BLaER1 treated with 17β-estradiol and CSF1 and Interleukin-3, amounts not matched to agents 10 nM and 100 nM (cell line): ENCODE measurements around the gene CFAP44.

Experiments
- H3K27ac ChIP-seq, 11 experiments: shearing (Covaris generic); formaldehyde crosslinking; 2 replicates each; pipeline ENCODE4 v1.8.1; 2022
- H3K27me3 ChIP-seq, 11 experiments: shearing (Covaris generic); formaldehyde crosslinking; 2 replicates each; pipeline ENCODE4 v1.8.1; 2022
- H3K36me3 ChIP-seq, 11 experiments: shearing (Covaris generic); formaldehyde crosslinking; 2 replicates each; pipeline ENCODE4 v1.8.1; 2022
- H3K4me1 ChIP-seq, 10 experiments: shearing (Covaris generic); formaldehyde crosslinking; 2 replicates each; pipeline ENCODE4 v1.8.1; 2022
- H3K4me2 ChIP-seq, 11 experiments: shearing (Covaris generic); formaldehyde crosslinking; 2 replicates each; pipeline ENCODE4 v1.8.1; 2022
- H3K4me3 ChIP-seq, 10 experiments: shearing (Covaris generic); formaldehyde crosslinking; 2 replicates each; pipeline ENCODE4 v1.8.1; 2022
- H3K9ac ChIP-seq, 11 experiments: shearing (Covaris generic); formaldehyde crosslinking; 2 replicates each; pipeline ENCODE4 v1.8.1; 2022
- H3K9me3 ChIP-seq, 11 experiments: shearing (Covaris generic); formaldehyde crosslinking; replicated peaks in 1 of 11; 2 replicates each; pipeline ENCODE4 v1.8.1; 2022
- H4K20me1 ChIP-seq, 11 experiments: shearing (Covaris generic); formaldehyde crosslinking; 2 replicates each; pipeline ENCODE4 v1.8.1; 2022
- Cebpa-rat ChIP-seq, 11 experiments: shearing (Covaris generic); IDR thresholded peaks; 2 replicates each; pipeline ENCODE4 v1.8.1; 2022

Gene CFAP44

DNA sequence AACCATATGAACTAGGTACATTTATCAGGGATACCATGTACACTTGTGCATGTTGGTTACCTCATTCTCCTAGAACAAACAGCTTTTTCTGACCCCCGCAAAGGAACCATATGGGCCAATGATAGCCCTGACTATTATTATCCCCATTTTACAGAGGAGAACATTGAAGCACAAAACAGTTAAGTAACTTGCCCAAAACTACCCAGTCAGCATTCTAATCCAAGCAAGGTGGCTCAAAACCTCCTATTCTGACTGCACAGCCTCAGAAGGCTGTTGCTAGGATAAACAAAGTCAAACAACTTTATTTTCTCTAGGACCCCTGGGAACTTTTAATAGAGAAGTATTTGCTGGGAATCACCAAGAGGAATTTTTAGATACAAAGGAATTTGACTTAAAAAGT lies 36.7 kb downstream of the CFAP44 start:
- Histone ChIP-seq H3K9me3 (no peaks in the 10 kb centered on the region), H3K4me2 (no peak overlapping the region), H3K4me3 (no peak overlapping the region), H3K27ac (no peak overlapping the region), H3K27me3 (no peaks in the 10 kb centered on the region), H3K36me3 (peaks cover 9 to 32% (median 21%) of the 10 kb centered on the region in 11 experiments; a peak in 18 of 22 replicates), H3K9ac (no peak overlapping the region), H4K20me1 (no peaks in the 10 kb centered on the region), H3K4me1 (peaks cover 0 to 10% (median 0%) of the 10 kb centered on the region in 10 experiments; a peak in 6 of 20 replicates)
- no peak for TF ChIP-seq Cebpa-rat (IDR thresholded peaks at IDR 0.05)
